GM13976 (cell line): ENCODE data around the gene GLP2R.

Experiments used
- DNase-seq: peaks from one replicate; pipeline ENCODE4 v3.0.0; 2012; ENCODE audit warnings: low spot score
- CTCF ChIP-seq: IDR thresholded peaks from 2 replicates; pipeline ENCODE4 v1.5.1; 2012; ENCODE audit warnings: borderline replicate concordance, mild to moderate bottlenecking; ENCODE audit not compliant: insufficient read depth; ENCODE audit errors: extremely low read depth, missing control alignments, control extremely low read depth
- in situ Hi-C: fragments of 300-500 bp; cut with MboI; formaldehyde crosslinking; loops from one replicate; pipeline ENCODE4 v1.12.0; 2022; ENCODE audit warnings: low sequenced_read_pairs, mixed read lengths, inconsistent platforms; ENCODE audit not compliant: unreplicated experiment

Gene GLP2R

GRCh38 chr17:9874722-9875121 lies 49.0 kb downstream of the GLP2R start:
- in situ Hi-C loops, result no loop called here
- no peak for TF ChIP-seq CTCF
- no peak for DNase-seq

DNA sequence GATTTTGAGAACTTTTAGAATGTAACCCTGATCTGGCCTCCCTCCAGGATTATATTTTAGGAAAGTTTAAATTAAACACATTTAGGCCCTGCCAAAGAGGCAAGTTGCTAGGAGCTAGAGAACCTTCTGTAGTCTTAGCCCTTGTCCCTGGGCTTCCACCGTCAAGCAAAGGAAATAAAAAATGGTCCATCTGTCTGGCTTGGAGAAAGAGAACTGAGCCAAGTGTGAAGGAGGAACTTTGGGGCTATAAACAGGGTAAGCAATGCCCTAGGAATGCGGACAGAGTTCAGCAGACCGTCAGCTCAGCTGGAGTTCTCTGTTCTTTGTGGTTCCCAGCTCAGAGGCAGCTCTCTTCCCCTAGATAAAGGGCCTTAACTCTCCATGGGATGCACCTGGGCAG lies 49.7 kb downstream of the GLP2R start:
- TF ChIP-seq CTCF, result no peak
- in situ Hi-C loops, result no loop called here
- no peak for DNase-seq

GRCh38 chr17:9878356-9878755 lies 52.6 kb downstream of the GLP2R start:
- in situ Hi-C loops, result no loop called here
- no peak for DNase-seq

DNA sequence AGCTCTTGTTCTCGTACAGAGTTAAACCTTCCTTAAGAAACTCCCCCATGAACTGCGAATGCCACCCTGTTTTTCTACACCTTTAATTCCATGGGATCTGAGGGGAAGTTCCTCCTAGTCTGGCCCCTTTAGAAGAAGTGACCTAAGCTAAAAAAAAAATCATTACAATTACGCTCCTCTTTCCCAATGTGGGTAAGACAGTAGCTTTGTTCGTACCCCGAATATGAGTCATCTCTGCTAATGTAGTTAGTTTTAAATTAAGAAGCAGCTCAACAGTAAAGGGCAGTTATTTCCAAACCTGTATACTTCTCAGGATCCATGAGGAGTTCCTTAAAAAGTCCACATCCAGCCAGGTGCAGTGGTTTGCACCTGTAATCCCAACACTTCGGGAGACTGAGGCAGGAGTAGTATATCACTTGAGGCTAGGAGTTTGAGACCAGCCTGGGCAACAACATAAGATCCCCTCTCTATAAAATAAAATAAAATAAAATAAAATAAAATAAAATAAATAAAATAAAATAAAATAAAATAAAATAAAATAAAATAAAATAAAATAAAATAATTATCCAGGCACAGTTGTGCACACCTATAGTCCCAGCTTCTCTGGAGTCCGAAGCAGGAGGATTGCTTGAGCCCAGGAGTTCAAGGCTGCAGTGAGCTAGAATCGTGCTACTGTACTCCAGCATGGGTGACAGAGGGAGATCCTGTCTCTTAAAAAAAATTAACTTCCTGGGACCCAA lies 53.2 kb downstream of the GLP2R start:
- no peak for TF ChIP-seq CTCF
- in situ Hi-C loops, result no loop called here
- DNase-seq, result no peak

More at GRCh38 chr17:9878356-9878755, 52.6 kb downstream of the GLP2R start:
- TF ChIP-seq CTCF, result no peak

DNA sequence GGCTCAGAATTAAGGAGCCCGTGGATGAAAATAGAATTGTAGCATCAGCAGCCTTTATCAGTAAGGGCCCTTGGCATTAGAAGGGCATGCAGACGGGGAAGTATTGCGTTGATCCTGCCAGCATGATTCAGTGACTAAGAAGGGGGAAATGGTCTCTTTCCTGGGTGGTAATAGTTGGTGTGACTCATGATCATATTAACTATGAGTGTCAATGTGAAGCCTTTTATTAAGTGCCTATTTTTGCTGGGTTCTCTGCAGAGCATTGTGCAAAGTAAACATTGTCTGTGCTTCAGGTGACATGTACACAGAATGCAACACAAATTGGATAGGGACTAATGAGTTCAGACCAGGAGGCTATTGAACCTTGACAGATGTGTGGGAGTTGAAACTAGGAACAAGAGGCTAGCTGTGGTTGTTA lies 54.9 kb downstream of the GLP2R start:
- in situ Hi-C loops, result no loop called here
- no peak for DNase-seq
- no peak for TF ChIP-seq CTCF

GRCh38 chr17:9883451-9883850 lies 57.7 kb downstream of the GLP2R start:
- in situ Hi-C loops, result no loop called here
- TF ChIP-seq CTCF, result no peak
- no peak for DNase-seq

DNA sequence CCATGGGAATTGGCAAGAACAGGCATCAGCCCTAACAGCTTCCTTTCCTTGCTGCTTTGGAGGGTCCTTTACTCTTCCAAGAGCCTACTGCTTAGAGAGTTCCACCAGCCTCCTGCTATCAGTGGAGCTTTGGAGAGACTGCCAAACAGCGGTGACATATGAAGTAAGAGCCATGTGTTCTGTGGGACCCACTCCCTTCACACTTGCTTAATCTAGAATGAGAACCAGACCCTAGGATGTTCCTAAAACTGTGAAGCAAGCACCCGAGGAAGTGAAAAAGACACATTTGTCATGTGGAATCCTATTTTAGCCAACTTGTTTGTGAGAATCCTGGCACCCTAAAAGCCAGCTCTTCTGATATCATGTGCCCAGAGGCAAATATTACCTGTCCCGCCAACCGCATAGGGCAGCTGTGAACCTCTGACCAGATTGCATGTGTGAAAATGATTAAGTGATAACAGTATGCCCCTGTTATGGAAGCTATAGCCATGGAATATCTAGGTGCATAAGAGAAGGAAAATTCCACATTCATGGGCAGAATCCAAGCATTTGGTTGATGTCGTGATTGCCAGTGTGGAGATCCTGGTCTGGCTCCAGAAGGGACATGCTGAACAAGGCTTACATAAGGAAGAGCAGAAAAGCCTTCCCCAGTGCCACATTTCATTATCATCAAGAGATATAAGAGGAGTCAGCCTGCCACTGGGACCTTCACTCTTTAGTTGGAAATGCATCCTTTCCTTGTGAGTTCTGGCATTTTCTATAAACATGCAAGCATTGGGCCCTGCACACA lies 60.6 kb downstream of the GLP2R start:
- TF ChIP-seq CTCF, result no peak
- in situ Hi-C loops, result no loop called here
- no peak for DNase-seq
